NAMALWA (cell line): Measurements from ENCODE around the gene NPBWR2.
"Not testable (repeated sequence)": the region's sequence is repeated elsewhere in the genome, so short reads cannot be mapped to it uniquely, and the experiment has no call there.

Experiments used
- DNase-seq: peaks from one replicate; pipeline ENCODE4 v3.0.0-alpha.2; 2015; ENCODE audit warnings: low spot score

NPBWR2 gene

DNA sequence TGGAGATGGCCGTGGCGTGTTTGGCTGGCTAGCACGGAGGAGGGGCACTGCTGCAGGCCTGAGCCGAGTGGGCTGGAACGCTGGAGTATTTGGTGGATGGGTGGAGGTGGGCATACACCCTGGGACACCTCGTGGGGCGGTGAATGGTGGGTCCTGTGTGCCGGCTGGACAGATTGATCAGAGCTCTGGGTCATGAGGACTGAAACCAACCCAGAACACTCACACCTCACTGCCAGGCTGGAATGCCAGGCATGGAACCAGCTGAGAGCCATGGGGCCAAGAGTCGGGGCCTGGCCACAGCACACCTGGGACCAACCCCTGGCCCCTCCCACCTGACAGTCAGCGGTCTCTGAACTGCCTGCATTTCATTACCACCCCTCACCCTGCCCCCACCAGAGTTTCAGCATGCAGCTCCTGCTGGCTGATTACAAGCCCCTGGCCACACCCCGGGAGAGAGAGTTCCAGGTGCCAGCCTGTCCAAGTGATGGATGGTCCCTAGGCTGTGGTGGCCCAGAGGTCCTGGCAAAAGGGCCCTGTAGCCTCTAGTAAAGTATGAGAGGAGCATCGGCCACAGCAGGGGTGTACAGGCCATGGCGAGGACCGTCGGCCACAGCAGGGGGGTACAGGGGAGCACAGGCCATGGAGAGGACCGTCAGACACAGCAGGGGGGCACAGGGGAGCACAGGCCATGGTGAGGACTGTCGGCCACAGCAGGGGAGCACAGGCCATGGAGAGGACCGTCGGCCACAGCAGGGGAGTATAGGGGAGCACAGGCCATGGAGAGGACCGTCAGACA is 3.3 kb downstream of the NPBWR2 start:
- DNase-seq: no peak

GRCh38 chr20:64102647-64103354 is 4.6 kb downstream of the NPBWR2 start:
- DNase-seq: peak; percentile 64

GRCh38 chr20:64101731-64102621 is 5.4 kb downstream of the NPBWR2 start:
- DNase-seq: peak; percentile 82

GRCh38 chr20:64100946-64101688 is 6.2 kb downstream of the NPBWR2 start:
- no peak for DNase-seq

DNA sequence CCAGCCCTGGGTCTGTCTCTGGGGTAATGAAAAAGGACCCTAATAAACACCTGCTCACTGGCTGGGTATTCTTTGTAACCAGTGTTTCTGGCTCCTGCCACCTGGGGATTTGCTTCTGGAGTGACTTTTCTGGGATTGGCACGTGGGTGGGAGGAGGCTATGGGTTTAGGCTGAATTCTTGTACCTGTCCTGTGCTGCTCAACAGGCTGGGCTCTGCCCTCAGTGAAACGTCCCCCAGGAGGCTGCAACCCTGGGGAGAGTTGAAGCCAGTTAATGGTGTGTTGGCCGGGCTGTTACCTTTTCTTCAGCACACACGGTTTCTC is 6.8 kb downstream of the NPBWR2 start:
- DNase-seq: no peak

GRCh38 chr20:64099880-64100565 is 7.3 kb downstream of the NPBWR2 start:
- peak; percentile 92 for DNase-seq

GRCh38 chr20:64099086-64099786 is 8.1 kb downstream of the NPBWR2 start:
- DNase-seq: no peak

GRCh38 chr20:64098471-64099013 is 8.8 kb downstream of the NPBWR2 start:
- no peak for DNase-seq

DNA sequence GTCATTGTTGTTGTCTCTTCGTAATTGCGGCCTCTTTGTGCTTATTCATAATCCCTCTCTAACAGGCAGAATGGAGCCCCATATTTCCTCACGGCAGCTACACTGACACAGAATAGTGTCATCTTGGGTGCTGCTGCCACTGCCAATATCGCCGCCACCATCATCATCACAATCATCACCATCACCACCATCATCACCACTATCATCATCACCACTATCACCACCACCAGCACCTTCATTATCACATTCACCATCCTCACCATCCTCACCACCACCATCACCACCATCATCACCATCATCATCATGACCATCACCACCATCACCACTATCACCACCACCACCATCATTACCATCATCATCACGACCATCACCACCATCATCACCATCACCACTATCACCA is 10.8 kb downstream of the NPBWR2 start:
- no peak for DNase-seq

- DNase-seq: no peak
These were observed 11.4 kb downstream of the NPBWR2 start for GRCh38 chr20:64095927-64096326.

DNA sequence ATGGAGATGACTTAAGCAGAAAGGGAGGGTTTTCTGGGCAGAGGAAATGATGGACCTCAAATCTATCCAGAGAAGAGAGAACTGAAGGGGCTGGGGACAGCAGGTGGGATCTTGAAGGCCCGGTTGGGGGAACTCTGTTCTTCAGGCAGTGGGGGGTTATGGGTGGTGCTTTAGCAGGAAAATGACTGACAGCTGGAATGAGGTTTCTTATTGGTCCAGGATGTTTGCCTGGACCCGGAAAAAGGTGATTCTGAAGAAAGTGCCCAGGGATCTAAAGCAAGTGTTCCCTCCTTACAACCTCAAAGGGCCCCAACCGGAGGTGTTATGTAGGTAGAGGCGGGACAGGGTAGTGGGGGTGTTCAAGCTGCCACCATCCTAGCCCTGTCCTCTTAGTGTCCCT is 11.9 kb downstream of the NPBWR2 start:
- no peak for DNase-seq

DNA sequence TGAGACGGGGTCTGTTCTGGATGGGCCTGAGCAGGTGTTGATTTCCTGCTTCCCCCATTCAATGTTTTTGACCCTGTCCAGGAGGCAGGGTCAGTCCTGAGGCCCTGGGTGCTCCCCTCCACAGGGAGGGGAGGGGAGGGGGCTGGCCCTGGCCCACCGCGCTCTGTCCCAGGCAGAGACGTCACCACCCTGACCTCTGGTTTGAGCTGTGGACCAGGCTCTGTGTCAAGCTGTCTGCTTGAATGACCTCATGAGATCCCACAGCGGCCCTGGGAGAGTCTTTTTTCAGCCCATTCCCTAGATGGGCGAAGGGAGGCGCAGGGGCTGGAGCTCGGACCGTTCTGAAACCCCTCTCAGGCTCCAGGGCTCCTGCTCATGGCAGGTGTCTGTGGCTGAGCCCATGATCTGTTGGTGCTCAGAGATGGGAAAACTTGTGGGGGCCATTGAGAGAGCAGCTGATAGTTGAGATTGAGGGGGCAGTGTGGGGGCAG is 14.3 kb downstream of the NPBWR2 start:
- DNase-seq: no peak

- DNase-seq: no peak
These were observed 14.9 kb downstream of the NPBWR2 start for GRCh38 chr20:64092258-64093012.

GRCh38 chr20:64091770-64092169 is 15.6 kb downstream of the NPBWR2 start:
- DNase-seq: no peak

DNA sequence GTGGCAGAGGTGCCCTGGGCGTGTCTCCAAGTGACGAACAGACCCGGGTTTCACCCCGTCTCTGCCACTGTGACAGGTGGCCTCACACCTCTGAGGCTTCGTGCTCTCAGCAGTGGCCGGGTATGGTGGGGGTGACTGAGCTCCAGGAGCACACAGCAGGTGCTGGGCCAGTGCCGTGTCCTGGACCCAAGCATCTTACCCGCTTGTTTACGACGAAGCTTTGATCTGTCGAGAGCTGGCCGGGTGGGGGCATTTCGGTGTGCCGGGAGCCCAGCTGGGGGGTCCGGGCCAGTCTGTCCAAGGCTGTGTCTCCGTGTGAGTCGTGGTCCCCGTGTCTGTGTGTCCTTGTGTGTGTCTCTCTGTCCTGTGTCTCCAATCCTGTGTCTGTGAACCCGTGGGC is 16.0 kb downstream of the NPBWR2 start:
- DNase-seq: no peak

- no peak for DNase-seq
These were observed 17.2 kb downstream of the NPBWR2 start for GRCh38 chr20:64090165-64090564.

- not testable (repeated sequence) for DNase-seq
These were observed 18.8 kb downstream of the NPBWR2 start for GRCh38 chr20:64088586-64088985.

DNA sequence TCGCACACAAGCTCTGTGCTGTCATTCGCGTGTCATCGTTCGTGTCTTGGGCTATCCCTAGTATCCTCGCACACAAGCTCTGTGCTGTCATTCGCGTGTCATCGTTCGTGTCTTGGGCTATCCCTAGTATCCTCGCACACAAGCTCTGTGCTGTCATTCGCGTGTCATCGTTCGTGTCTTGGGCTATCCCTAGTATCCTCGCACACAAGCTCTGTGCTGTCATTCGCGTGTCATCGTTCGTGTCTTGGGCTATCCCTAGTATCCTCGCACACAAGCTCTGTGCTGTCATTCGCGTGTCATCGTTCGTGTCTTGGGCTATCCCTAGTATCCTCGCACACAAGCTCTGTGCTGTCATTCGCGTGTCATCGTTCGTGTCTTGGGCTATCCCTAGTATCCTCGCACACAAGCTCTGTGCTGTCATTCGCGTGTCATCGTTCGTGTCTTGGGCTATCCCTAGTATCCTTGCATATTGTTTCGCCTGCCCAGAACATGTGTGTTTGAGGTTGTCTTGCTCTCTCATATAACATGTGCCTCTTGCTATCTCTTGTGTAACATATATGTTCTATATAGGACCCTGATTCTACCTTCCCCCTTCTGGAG is 20.0 kb downstream of the NPBWR2 start:
- DNase-seq: not testable (repeated sequence)

- DNase-seq: no peak
These were observed 20.6 kb downstream of the NPBWR2 start for GRCh38 chr20:64086801-64087200.
